HEK293 (cell line): ENCODE results near the gene DICER1.
A peak's percentile ranks its signal among the peaks of the same experiment; 100 is the strongest.

ENCODE experiments used
- CTCF ChIA-PET: fragments of 350-600 bp; formaldehyde crosslinking; extraction: SDS; loops from one replicate; lab custom pipeline; 2021; ENCODE audit warnings: antibody characterized with exemption; lab: Yijun Ruan, JAX
- POLR2A ChIA-PET: fragments of 300-600 bp; formaldehyde crosslinking; extraction: SDS; loops from one replicate; lab custom pipeline; 2020; ENCODE audit warnings: antibody characterized with exemption, inconsistent platforms; lab: Yijun Ruan, JAX
- H3K27ac ChIP-seq: fragments of 200-500 bp; sonication (Bioruptor generic); 2 replicates; pipeline ENCODE4 v1.5.1; 2014; ENCODE audit warnings: low read depth, low read length, control low read depth, inconsistent platforms; ENCODE audit errors: extremely low read depth
- H3K36me3 ChIP-seq, 2 experiments: fragments of 200-500 bp in 1 of 2; sonication (Bioruptor generic) in 1 of 2; 1 replicate in 1 of 2; 2 replicates in 1 of 2; pipeline ENCODE4 v1.5.1; 2014 to 2017; ENCODE audit warnings: inconsistent platforms in 2 of 2, low read length in 2 of 2; ENCODE audit not compliant: control insufficient read depth in 2 of 2, insufficient read depth in 1 of 2
- H3K4me1 ChIP-seq: fragments of 200-500 bp; sonication (Bioruptor generic); 2 replicates; pipeline ENCODE4 v1.5.1; 2014; ENCODE audit warnings: mild to moderate bottlenecking, low read length, inconsistent platforms; ENCODE audit not compliant: control insufficient read depth, insufficient read depth
- H3K4me3 ChIP-seq: 2 replicates; pipeline ENCODE4 v1.5.1; 2011; ENCODE audit warnings: low read depth, mild to moderate bottlenecking, control low read depth, low read length, moderate library complexity
- H3K9me3 ChIP-seq: fragments of 200-500 bp; sonication (Bioruptor generic); 2 replicates; pipeline ENCODE4 v1.5.1; 2014; ENCODE audit warnings: low read depth, low read length, inconsistent platforms; ENCODE audit not compliant: control insufficient read depth, insufficient read depth
- MZF1 ChIP-seq: fragments of 450-650 bp; formaldehyde crosslinking; IDR thresholded peaks from 2 replicates; pipeline ENCODE4 v1.5.1; 2017; ENCODE audit warnings: missing biosample characterization, missing genetic modification characterization, borderline replicate concordance
- ZBTB1 ChIP-seq: fragments of 450-650 bp; formaldehyde crosslinking; IDR thresholded peaks from 2 replicates; pipeline ENCODE4 v1.5.1; 2016; ENCODE audit warnings: missing biosample characterization, missing genetic modification characterization
- ZBTB20 ChIP-seq: fragments of 450-650 bp; formaldehyde crosslinking; IDR thresholded peaks from 2 replicates; pipeline ENCODE4 v1.5.1; 2016; ENCODE audit warnings: missing biosample characterization, missing genetic modification characterization
- ZNF114 ChIP-seq: fragments of 450-650 bp; formaldehyde crosslinking; IDR thresholded peaks from 2 replicates; pipeline ENCODE4 v1.5.0; 2017; ENCODE audit warnings: missing biosample characterization, missing genetic modification characterization
- ZNF155 ChIP-seq: fragments of 450-650 bp; formaldehyde crosslinking; IDR thresholded peaks from 2 replicates; pipeline ENCODE4 v1.5.1; 2016; ENCODE audit warnings: missing biosample characterization, missing genetic modification characterization
- ZNF280D ChIP-seq: fragments of 450-650 bp; formaldehyde crosslinking; IDR thresholded peaks from 2 replicates; pipeline ENCODE4 v1.5.1; 2016; ENCODE audit warnings: missing biosample characterization, missing genetic modification characterization
- ZNF311 ChIP-seq: fragments of 450-650 bp; formaldehyde crosslinking; IDR thresholded peaks from 2 replicates; pipeline ENCODE4 v1.5.1; 2017; ENCODE audit warnings: missing biosample characterization, missing genetic modification characterization, borderline replicate concordance
- ZNF324 ChIP-seq: fragments of 450-650 bp; formaldehyde crosslinking; IDR thresholded peaks from 2 replicates; pipeline ENCODE4 v1.5.1; 2016; ENCODE audit warnings: missing biosample characterization, missing genetic modification characterization
- ZNF350 ChIP-seq: fragments of 450-650 bp; formaldehyde crosslinking; IDR thresholded peaks from 2 replicates; pipeline ENCODE4 v1.5.0; 2017; ENCODE audit warnings: missing biosample characterization, mild to moderate bottlenecking, missing genetic modification characterization
- ZNF426 ChIP-seq: fragments of 450-650 bp; formaldehyde crosslinking; IDR thresholded peaks from 2 replicates; pipeline ENCODE4 v1.5.1; 2017; ENCODE audit warnings: missing biosample characterization, missing genetic modification characterization, mild to moderate bottlenecking, inconsistent platforms, moderate library complexity
- ZNF585B ChIP-seq: fragments of 450-650 bp; formaldehyde crosslinking; IDR thresholded peaks from 2 replicates; pipeline ENCODE4 v1.5.1; 2016; ENCODE audit warnings: missing biosample characterization, missing genetic modification characterization
- ZNF623 ChIP-seq: fragments of 450-650 bp; formaldehyde crosslinking; IDR thresholded peaks from 2 replicates; pipeline ENCODE4 v1.5.1; 2016; ENCODE audit warnings: missing biosample characterization, missing genetic modification characterization
- ZNF707 ChIP-seq: fragments of 450-650 bp; formaldehyde crosslinking; IDR thresholded peaks from 2 replicates; pipeline ENCODE4 v1.5.1; 2016; ENCODE audit warnings: missing biosample characterization, missing genetic modification characterization
- ZNF776 ChIP-seq: fragments of 450-650 bp; formaldehyde crosslinking; IDR thresholded peaks from 2 replicates; pipeline ENCODE4 v1.5.0; 2017; ENCODE audit warnings: missing biosample characterization, missing genetic modification characterization, borderline replicate concordance
- ZNF792 ChIP-seq: fragments of 450-650 bp; formaldehyde crosslinking; IDR thresholded peaks from 2 replicates; pipeline ENCODE4 v1.5.1; 2016; ENCODE audit warnings: missing biosample characterization, missing genetic modification characterization
- ZNF837 ChIP-seq: fragments of 450-650 bp; formaldehyde crosslinking; IDR thresholded peaks from 2 replicates; pipeline ENCODE4 v1.5.1; 2016; ENCODE audit warnings: missing biosample characterization, missing genetic modification characterization
- ZSCAN18 ChIP-seq: fragments of 450-650 bp; formaldehyde crosslinking; IDR thresholded peaks from 2 replicates; pipeline ENCODE4 v1.5.1; 2016; ENCODE audit warnings: missing biosample characterization, missing genetic modification characterization
- TF ChIP-seq, protein P1 (sequence below): fragments of 450-650 bp; formaldehyde crosslinking; IDR thresholded peaks from 2 replicates; pipeline ENCODE4 v1.5.1; 2016; ENCODE audit warnings: missing biosample characterization, missing genetic modification characterization
- TF ChIP-seq, protein P2 (sequence below): fragments of 450-650 bp; formaldehyde crosslinking; IDR thresholded peaks from 2 replicates; pipeline ENCODE4 v1.5.1; 2016; ENCODE audit warnings: missing biosample characterization, missing genetic modification characterization
- TF ChIP-seq, protein P3 (sequence below): fragments of 450-650 bp; formaldehyde crosslinking; IDR thresholded peaks from 2 replicates; pipeline ENCODE4 v1.5.1; 2016; ENCODE audit warnings: missing biosample characterization, missing genetic modification characterization
- TF ChIP-seq, protein P4 (sequence below): fragments of 450-650 bp; formaldehyde crosslinking; IDR thresholded peaks from 2 replicates; pipeline ENCODE4; 2016; ENCODE audit warnings: missing biosample characterization, missing genetic modification characterization

DICER1 gene

GRCh38 chr14:95066427-95066986 lies 90.8 kb downstream of the DICER1 start (continued):
- TF ChIP-seq, protein P1, sequence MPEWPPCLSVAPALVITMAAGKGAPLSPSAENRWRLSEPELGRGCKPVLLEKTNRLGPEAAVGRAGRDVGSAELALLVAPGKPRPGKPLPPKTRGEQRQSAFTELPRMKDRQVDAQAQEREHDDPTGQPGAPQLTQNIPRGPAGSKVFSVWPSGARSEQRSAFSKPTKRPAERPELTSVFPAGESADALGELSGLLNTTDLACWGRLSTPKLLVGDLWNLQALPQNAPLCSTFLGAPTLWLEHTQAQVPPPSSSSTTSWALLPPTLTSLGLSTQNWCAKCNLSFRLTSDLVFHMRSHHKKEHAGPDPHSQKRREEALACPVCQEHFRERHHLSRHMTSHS (tag by site-specific recombination) = 0 out of 2 replicates have a peak, but pooled peaks have one; percentile 36
- TF ChIP-seq, protein P2, sequence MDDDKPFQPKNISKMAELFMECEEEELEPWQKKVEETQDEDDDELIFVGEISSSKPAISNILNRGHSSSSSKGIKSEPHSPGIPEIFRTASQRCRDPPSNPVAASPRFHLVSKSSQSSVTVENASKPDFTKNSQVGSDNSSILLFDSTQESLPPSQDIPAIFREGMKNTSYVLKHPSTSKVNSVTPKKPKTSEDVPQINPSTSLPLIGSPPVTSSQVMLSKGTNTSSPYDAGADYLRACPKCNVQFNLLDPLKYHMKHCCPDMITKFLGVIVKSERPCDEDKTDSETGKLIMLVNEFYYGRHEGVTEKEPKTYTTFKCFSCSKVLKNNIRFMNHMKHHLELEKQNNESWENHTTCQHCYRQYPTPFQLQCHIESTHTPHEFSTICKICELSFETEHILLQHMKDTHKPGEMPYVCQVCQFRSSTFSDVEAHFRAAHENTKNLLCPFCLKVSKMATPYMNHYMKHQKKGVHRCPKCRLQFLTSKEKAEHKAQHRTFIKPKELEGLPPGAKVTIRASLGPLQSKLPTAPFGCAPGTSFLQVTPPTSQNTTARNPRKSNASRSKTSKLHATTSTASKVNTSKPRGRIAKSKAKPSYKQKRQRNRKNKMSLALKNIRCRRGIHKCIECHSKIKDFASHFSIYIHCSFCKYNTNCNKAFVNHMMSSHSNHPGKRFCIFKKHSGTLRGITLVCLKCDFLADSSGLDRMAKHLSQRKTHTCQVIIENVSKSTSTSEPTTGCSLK (tag by site-specific recombination) = 0 out of 2 replicates have a peak, but pooled peaks have one; percentile 7
- no peak for TF ChIP-seq ZNF792 (tag by site-specific recombination)
- TF ChIP-seq ZNF155 (tag by site-specific recombination) = 0 out of 2 replicates have a peak, but pooled peaks have one; percentile 19
- TF ChIP-seq ZSCAN18 (tag by site-specific recombination) = no peak
- peak; percentile 88; the same call in 1 of the 2 replicates for TF ChIP-seq ZNF311 (tag by site-specific recombination)
- peak; percentile 67; the same call in 1 of the 2 replicates for TF ChIP-seq ZNF776
- peak; percentile 61; the same call in 1 of the 2 replicates for TF ChIP-seq ZNF114 (tag by site-specific recombination)
- TF ChIP-seq ZNF707 = peak; percentile 6; the same call in 1 of the 2 replicates
- 0 out of 2 replicates have a peak, but pooled peaks have one; percentile 8 for TF ChIP-seq ZNF837 (tag by site-specific recombination)

DNA sequence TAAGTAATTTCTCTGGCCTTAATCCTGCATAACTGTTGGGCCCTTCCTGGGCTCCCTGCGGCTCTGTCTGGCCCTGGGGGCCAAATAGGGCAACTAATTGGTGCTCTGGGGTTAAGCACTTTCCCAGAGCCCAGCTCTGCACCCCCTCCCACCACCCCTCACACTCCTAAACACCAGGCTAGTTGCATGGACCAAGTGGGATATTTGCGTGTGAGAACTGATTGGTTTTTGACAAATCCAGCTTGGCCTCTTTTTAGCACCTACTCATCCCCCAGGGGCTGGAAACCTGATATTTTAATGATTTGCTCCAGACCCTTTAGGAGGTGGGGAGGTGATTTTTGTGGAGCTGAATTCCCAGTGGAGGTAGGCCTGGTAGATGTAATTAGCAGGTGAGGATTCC lies 91.9 kb downstream of the DICER1 start:
- ChIA-PET CTCF (no interaction called here), POLR2A (interaction anchor here (0.6 kb wide), 1 partner anchor 205 kb away, joined by 3 read pairs; no protein-coding TSS in a partner anchor)
- H3K4me1 ChIP-seq = no peaks in the 10 kb centered on the region
- H3K36me3 ChIP-seq = no peaks in the 10 kb centered on the region
- H3K4me3 ChIP-seq = no peak overlapping the region
- H3K9me3 ChIP-seq = no peaks in the 10 kb centered on the region
- no peak overlapping the region for H3K27ac ChIP-seq
- TF ChIP-seq ZNF350 (tag by site-specific recombination) (no peak), ZBTB20 (tag by site-specific recombination) (no peak), ZBTB1 (tag by site-specific recombination) (no peak), ZNF280D (tag by site-specific recombination) (no peak), ZSCAN18 (tag by site-specific recombination) (no peak), ZNF585B (tag by site-specific recombination) (no peak), MZF1 (tag by site-specific recombination) (no peak), ZNF623 (tag by site-specific recombination) (no peak), ZNF324 (tag by site-specific recombination) (no peak), ZNF426 (tag by site-specific recombination) (no peak)
- TF ChIP-seq, protein P3, sequence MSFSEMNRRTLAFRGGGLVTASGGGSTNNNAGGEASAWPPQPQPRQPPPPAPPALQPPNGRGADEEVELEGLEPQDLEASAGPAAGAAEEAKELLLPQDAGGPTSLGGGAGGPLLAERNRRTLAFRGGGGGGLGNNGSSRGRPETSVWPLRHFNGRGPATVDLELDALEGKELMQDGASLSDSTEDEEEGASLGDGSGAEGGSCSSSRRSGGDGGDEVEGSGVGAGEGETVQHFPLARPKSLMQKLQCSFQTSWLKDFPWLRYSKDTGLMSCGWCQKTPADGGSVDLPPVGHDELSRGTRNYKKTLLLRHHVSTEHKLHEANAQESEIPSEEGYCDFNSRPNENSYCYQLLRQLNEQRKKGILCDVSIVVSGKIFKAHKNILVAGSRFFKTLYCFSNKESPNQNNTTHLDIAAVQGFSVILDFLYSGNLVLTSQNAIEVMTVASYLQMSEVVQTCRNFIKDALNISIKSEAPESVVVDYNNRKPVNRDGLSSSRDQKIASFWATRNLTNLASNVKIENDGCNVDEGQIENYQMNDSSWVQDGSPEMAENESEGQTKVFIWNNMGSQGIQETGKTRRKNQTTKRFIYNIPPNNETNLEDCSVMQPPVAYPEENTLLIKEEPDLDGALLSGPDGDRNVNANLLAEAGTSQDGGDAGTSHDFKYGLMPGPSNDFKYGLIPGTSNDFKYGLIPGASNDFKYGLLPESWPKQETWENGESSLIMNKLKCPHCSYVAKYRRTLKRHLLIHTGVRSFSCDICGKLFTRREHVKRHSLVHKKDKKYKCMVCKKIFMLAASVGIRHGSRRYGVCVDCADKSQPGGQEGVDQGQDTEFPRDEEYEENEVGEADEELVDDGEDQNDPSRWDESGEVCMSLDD (tag by site-specific recombination) = no peak
- TF ChIP-seq, protein P4, sequence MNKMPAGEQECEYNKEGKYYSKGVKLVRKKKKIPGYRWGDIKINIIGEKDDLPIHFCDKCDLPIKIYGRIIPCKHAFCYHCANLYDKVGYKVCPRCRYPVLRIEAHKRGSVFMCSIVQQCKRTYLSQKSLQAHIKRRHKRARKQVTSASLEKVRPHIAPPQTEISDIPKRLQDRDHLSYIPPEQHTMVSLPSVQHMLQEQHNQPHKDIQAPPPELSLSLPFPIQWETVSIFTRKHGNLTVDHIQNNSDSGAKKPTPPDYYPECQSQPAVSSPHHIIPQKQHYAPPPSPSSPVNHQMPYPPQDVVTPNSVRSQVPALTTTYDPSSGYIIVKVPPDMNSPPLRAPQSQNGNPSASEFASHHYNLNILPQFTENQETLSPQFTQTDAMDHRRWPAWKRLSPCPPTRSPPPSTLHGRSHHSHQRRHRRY (tag by site-specific recombination) = no peak
